GM08714 (cell line): ENCODE results near the gene ASXL1.
A peak's percentile ranks its signal among the peaks of the same experiment; 100 is the strongest.

ENCODE experiments used
- H3K4me3 ChIP-seq: fragments of 200-500 bp; sonication (Bioruptor generic); 2 replicates; pipeline ENCODE4 v1.5.1; 2014; ENCODE audit warnings: mild to moderate bottlenecking, low read length, inconsistent platforms
- ZNF274 ChIP-seq: IDR thresholded peaks from 2 replicates; pipeline ENCODE4 v1.6.1; 2012; ENCODE audit warnings: mild to moderate bottlenecking, low read depth, low read length

ASXL1 gene

GRCh38 chr20:32479697-32480171 lies 121.6 kb downstream of the ASXL1 start:
- H3K4me3 ChIP-seq, result no peak overlapping the region
- TF ChIP-seq ZNF274, result no peak

GRCh38 chr20:32480371-32481241 lies 122.5 kb downstream of the ASXL1 start:
- no peak overlapping the region for H3K4me3 ChIP-seq
- no peak for TF ChIP-seq ZNF274

GRCh38 chr20:32481311-32482142 lies 123.4 kb downstream of the ASXL1 start:
- H3K4me3 ChIP-seq, result no peak overlapping the region
- no peak for TF ChIP-seq ZNF274

GRCh38 chr20:32482143-32482441 lies 124.0 kb downstream of the ASXL1 start:
- TF ChIP-seq ZNF274, result no peak
- H3K4me3 ChIP-seq, result no peak overlapping the region; the same call in 1 of the 2 replicates

GRCh38 chr20:32482442-32483261 lies 124.5 kb downstream of the ASXL1 start:
- TF ChIP-seq ZNF274, result no peak
- peak overlapping the region; percentile 57 for H3K4me3 ChIP-seq

GRCh38 chr20:32483351-32484224 lies 125.5 kb downstream of the ASXL1 start:
- no peak for TF ChIP-seq ZNF274

GRCh38 chr20:32484225-32484957 lies 126.3 kb downstream of the ASXL1 start:
- H3K4me3 ChIP-seq, result peak overlapping the region; percentile 76; the same call in 1 of the 2 replicates
- no peak for TF ChIP-seq ZNF274

More at GRCh38 chr20:32483351-32484224, 125.5 kb downstream of the ASXL1 start:
- peak overlapping the region; percentile 76 for H3K4me3 ChIP-seq

- peak overlapping the region; percentile 76; the same call in 1 of the 2 replicates for H3K4me3 ChIP-seq
- no peak for TF ChIP-seq ZNF274
These were observed 127.0 kb downstream of the ASXL1 start for GRCh38 chr20:32484958-32485769.

- H3K4me3 ChIP-seq, result no peak overlapping the region
- TF ChIP-seq ZNF274, result no peak
These were observed 127.8 kb downstream of the ASXL1 start for GRCh38 chr20:32485770-32486478.

GRCh38 chr20:32487381-32487780 lies 129.2 kb downstream of the ASXL1 start:
- no peak for TF ChIP-seq ZNF274
- H3K4me3 ChIP-seq, result no peak overlapping the region
